ENCODE results near the gene SMARCA5.

Gene SMARCA5

GRCh38 chr4:143586080-143586479 lies 72.6 kb downstream of the SMARCA5 start:
- TF ChIP-seq CTCF (IDR thresholded peaks at IDR 0.05; ENCODE audit: low read depth, low read length) = no peak
- no peak for DNase-seq
- H3K4me1 ChIP-seq = no peaks in the 10 kb centered on the region

GRCh38 chr4:143587703-143588102 lies 74.2 kb downstream of the SMARCA5 start:
- Histone ChIP-seq H3K27me3 (no peaks in the 10 kb centered on the region), H3K4me1 (no peaks in the 10 kb centered on the region), H3K36me3 (no peaks in the 10 kb centered on the region), H3K9me3 (no peaks in the 10 kb centered on the region), H3K4me3 (ENCODE audit: low read depth, low read length) (no peak overlapping the region)
- TF ChIP-seq CTCF (IDR thresholded peaks at IDR 0.05; ENCODE audit: low read depth, low read length) = no peak
- DNase-seq = no peak

More at GRCh38 chr4:143586080-143586479, 72.6 kb downstream of the SMARCA5 start:
- no peaks in the 10 kb centered on the region for H3K9me3 ChIP-seq
- no peak overlapping the region for H3K4me3 ChIP-seq (ENCODE audit: low read depth, low read length)
- no peaks in the 10 kb centered on the region for H3K36me3 ChIP-seq
- H3K27me3 ChIP-seq = no peaks in the 10 kb centered on the region

- Histone ChIP-seq H3K4me3 (ENCODE audit: low read depth, low read length) (no peak overlapping the region), H3K9me3 (no peaks in the 10 kb centered on the region), H3K27me3 (no peaks in the 10 kb centered on the region), H3K4me1 (no peaks in the 10 kb centered on the region), H3K36me3 (no peaks in the 10 kb centered on the region)
- DNase-seq = no peak
- TF ChIP-seq CTCF (IDR thresholded peaks at IDR 0.05; ENCODE audit: low read depth, low read length) = no peak
Observed at GRCh38 chr4:143597276-143597675, 83.8 kb downstream of the SMARCA5 start.

- TF ChIP-seq CTCF (IDR thresholded peaks at IDR 0.05; ENCODE audit: low read depth, low read length) = no peak
- no peaks in the 10 kb centered on the region for H3K27me3 ChIP-seq
- H3K36me3 ChIP-seq = no peaks in the 10 kb centered on the region
- H3K4me3 ChIP-seq (ENCODE audit: low read depth, low read length) = no peak overlapping the region
- DNase-seq = no peak
- H3K9me3 ChIP-seq = no peaks in the 10 kb centered on the region
- no peaks in the 10 kb centered on the region for H3K4me1 ChIP-seq
Observed at GRCh38 chr4:143598816-143599215, 85.3 kb downstream of the SMARCA5 start.

DNA sequence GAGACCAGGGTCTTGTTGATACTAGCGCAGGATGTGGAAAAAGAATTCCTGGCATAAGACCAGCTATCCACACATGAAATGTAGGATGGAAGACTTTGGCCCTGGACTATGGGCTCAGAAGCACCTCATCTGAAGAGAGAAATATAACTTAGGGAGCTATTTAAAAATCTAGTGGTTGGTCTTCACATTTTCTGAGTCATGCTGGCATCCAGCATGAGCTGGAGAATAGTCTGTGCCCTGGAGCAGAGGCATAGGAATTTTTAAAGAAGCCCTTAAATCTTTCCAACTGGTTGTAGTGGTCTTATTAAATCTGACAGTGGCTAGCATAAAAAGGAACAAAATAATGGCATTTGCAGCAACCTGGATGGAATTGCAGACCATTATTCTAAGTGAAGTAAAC lies 86.3 kb downstream of the SMARCA5 start:
- no peak for DNase-seq
- no peaks in the 10 kb centered on the region for H3K36me3 ChIP-seq
- no peak overlapping the region for H3K4me3 ChIP-seq (ENCODE audit: low read depth, low read length)

GRCh38 chr4:143606480-143606879 lies 93.0 kb downstream of the SMARCA5 start:
- DNase-seq = no peak
- H3K4me1 ChIP-seq = no peaks in the 10 kb centered on the region
- TF ChIP-seq CTCF (IDR thresholded peaks at IDR 0.05; ENCODE audit: low read depth, low read length) = no peak
- no peaks in the 10 kb centered on the region for H3K27me3 ChIP-seq
- H3K4me3 ChIP-seq (ENCODE audit: low read depth, low read length) = no peak overlapping the region
- H3K9me3 ChIP-seq = no peaks in the 10 kb centered on the region
- no peaks in the 10 kb centered on the region for H3K36me3 ChIP-seq

More for the DNA sequence above, 86.3 kb downstream of the SMARCA5 start:
- H3K4me1 ChIP-seq = no peaks in the 10 kb centered on the region
- TF ChIP-seq CTCF (IDR thresholded peaks at IDR 0.05; ENCODE audit: low read depth, low read length) = no peak
- no peaks in the 10 kb centered on the region for H3K27me3 ChIP-seq
- no peaks in the 10 kb centered on the region for H3K9me3 ChIP-seq

All from BE2C (cell line).